H9 (cell line): ENCODE results near the gene NXN. TPM values are rescaled to one million over a fixed set of nuclear protein-coding genes. Genes with fewer than 3 reads are reported as not detected.
"Not testable (repeated sequence)": the region's sequence is repeated elsewhere in the genome, so short reads cannot be mapped to it uniquely, and the experiment has no call there.

Source experiments
- DNase-seq: peaks from one replicate; pipeline ENCODE4 v3.0.0-alpha.2; 2017
- H2AFZ ChIP-seq: one replicate; pipeline ENCODE4 v1.6.1; 2013; ENCODE audit warnings: mild to moderate bottlenecking, low read length, control low read depth, moderate library complexity
- H2AK5ac ChIP-seq: 2 replicates; pipeline ENCODE4 v1.6.1; 2013; ENCODE audit warnings: low read length, control low read depth, mixed read lengths; ENCODE audit not compliant: insufficient read length
- H2BK120ac ChIP-seq: one replicate; pipeline ENCODE4 v1.6.1; 2013; ENCODE audit warnings: low read depth, mild to moderate bottlenecking, low read length, control low read depth, inconsistent platforms; ENCODE audit not compliant: poor library complexity, severe bottlenecking
- H2BK12ac ChIP-seq: 2 replicates; pipeline ENCODE4 v1.6.1; 2013; ENCODE audit warnings: low read length, control low read depth, mixed read lengths, low read depth; ENCODE audit not compliant: insufficient read length
- H2BK15ac ChIP-seq: 2 replicates; pipeline ENCODE4 v1.6.1; 2013; ENCODE audit warnings: low read depth, low read length, control low read depth
- H2BK20ac ChIP-seq: one replicate; pipeline ENCODE4 v1.6.1; 2013; ENCODE audit warnings: low read depth, mild to moderate bottlenecking, low read length, control low read depth, inconsistent platforms; ENCODE audit not compliant: poor library complexity, severe bottlenecking
- H2BK5ac ChIP-seq: 2 replicates; pipeline ENCODE4 v1.6.1; 2013; ENCODE audit warnings: low read length, control low read depth, mixed read lengths; ENCODE audit not compliant: insufficient read length
- H3K14ac ChIP-seq: 2 replicates; pipeline ENCODE4 v1.6.1; 2013; ENCODE audit warnings: low read length, control low read depth; ENCODE audit not compliant: insufficient read depth
- H3K18ac ChIP-seq: 2 replicates; pipeline ENCODE4 v1.6.1; 2013; ENCODE audit warnings: low read depth, mild to moderate bottlenecking, mixed read lengths, low read length, control low read depth; ENCODE audit not compliant: insufficient read length
- H3K23ac ChIP-seq: 2 replicates; pipeline ENCODE4 v1.6.1; 2013; ENCODE audit warnings: low read length, control low read depth, mixed read lengths, low read depth; ENCODE audit not compliant: insufficient read length
- H3K23me2 ChIP-seq: 2 replicates; pipeline ENCODE4 v1.6.1; 2013; ENCODE audit warnings: low read depth, mild to moderate bottlenecking, mixed read lengths, low read length, control low read depth; ENCODE audit not compliant: insufficient read length, poor library complexity, severe bottlenecking
- H3K27ac ChIP-seq: 2 replicates; pipeline ENCODE4 v1.5.1; 2013; ENCODE audit warnings: low read length, control low read depth, mixed read lengths, low read depth; ENCODE audit not compliant: insufficient read length
- H3K27me3 ChIP-seq: 2 replicates; pipeline ENCODE4 v1.6.1; 2013; ENCODE audit warnings: low read length, control low read depth, inconsistent platforms; ENCODE audit not compliant: insufficient read depth
- H3K4ac ChIP-seq: 2 replicates; pipeline ENCODE4 v1.6.1; 2013; ENCODE audit warnings: low read depth, mild to moderate bottlenecking, control low read depth, inconsistent platforms, low read length, moderate library complexity
- H3K4me1 ChIP-seq: 2 replicates; pipeline ENCODE4 v1.6.1; 2013; ENCODE audit warnings: low read length, control low read depth, inconsistent platforms; ENCODE audit not compliant: insufficient read depth
- H3K4me2 ChIP-seq: 2 replicates; pipeline ENCODE4 v1.6.1; 2013; ENCODE audit warnings: low read length, control low read depth, mixed read lengths; ENCODE audit not compliant: insufficient read length, insufficient read depth
- H3K56ac ChIP-seq: 2 replicates; pipeline ENCODE4 v1.6.1; 2013; ENCODE audit warnings: low read depth, mild to moderate bottlenecking, mixed read lengths, low read length, control low read depth; ENCODE audit not compliant: insufficient read length
- H3K79me1 ChIP-seq: 2 replicates; pipeline ENCODE4 v1.6.1; 2013; ENCODE audit warnings: low read depth, mild to moderate bottlenecking, moderate library complexity, low read length, control low read depth, inconsistent platforms; ENCODE audit not compliant: insufficient read depth, poor library complexity, severe bottlenecking
- H3K79me2 ChIP-seq: 2 replicates; pipeline ENCODE4 v1.6.1; 2013; ENCODE audit warnings: low read length, control low read depth, inconsistent platforms; ENCODE audit not compliant: insufficient read depth
- H3K9ac ChIP-seq: 2 replicates; pipeline ENCODE4 v1.6.1; 2013; ENCODE audit warnings: low read length, control low read depth, mixed read lengths; ENCODE audit not compliant: insufficient read length; ENCODE audit errors: extremely low read depth
- H3K9me3 ChIP-seq: one replicate; pipeline ENCODE4 v1.6.1; 2013; ENCODE audit warnings: low read depth, low read length, inconsistent platforms; ENCODE audit not compliant: control insufficient read depth
- H3T11ph ChIP-seq: one replicate; pipeline ENCODE4 v1.6.1; 2013; ENCODE audit warnings: mild to moderate bottlenecking, low read length, control low read depth, inconsistent platforms
- H4K20me1 ChIP-seq: one replicate; pipeline ENCODE4 v1.6.1; 2013; ENCODE audit not compliant: control insufficient read depth, insufficient read length, insufficient read depth
- H4K5ac ChIP-seq: 2 replicates; pipeline ENCODE4 v1.6.1; 2013; ENCODE audit warnings: low read depth, mild to moderate bottlenecking, mixed read lengths, low read length, control low read depth; ENCODE audit not compliant: insufficient read length
- H4K8ac ChIP-seq: replicated peaks from 2 replicates; pipeline ENCODE4 v1.6.1; 2013; ENCODE audit warnings: low read length, control low read depth, mixed read lengths, low read depth; ENCODE audit not compliant: insufficient read length
- H4K91ac ChIP-seq: 2 replicates; pipeline ENCODE4 v1.6.1; 2013; ENCODE audit warnings: low read depth, mild to moderate bottlenecking, moderate library complexity, mixed read lengths, low read length, control low read depth; ENCODE audit not compliant: insufficient read length
- H3K27ac Mint-ChIP-seq, 3 experiments: 2 replicates in 2 of 3; 3 replicates in 1 of 3; pipeline ENCODE4 v1.8.0; 2020 to 2021; ENCODE audit warnings: mixed read lengths in 3 of 3, mild to moderate bottlenecking in 1 of 3, moderate library complexity in 1 of 3
- H3K27me3 Mint-ChIP-seq: 2 replicates; pipeline ENCODE4 v1.8.0; 2021; ENCODE audit warnings: low read depth, mild to moderate bottlenecking, moderate library complexity, mixed read lengths
- H3K36me3 Mint-ChIP-seq, 3 experiments: 2 replicates in 2 of 3; 3 replicates in 1 of 3; pipeline ENCODE4 v1.8.0; 2020 to 2021; ENCODE audit warnings: low read depth in 3 of 3, mixed read lengths in 3 of 3; ENCODE audit not compliant: insufficient read depth in 1 of 3
- H3K4me1 Mint-ChIP-seq, 2 experiments: 2 replicates each; pipeline ENCODE4 v1.8.0; 2020; ENCODE audit warnings: mixed read lengths in 2 of 2
- H3K4me3 Mint-ChIP-seq, 2 experiments: 2 replicates in 1 of 2; 3 replicates in 1 of 2; pipeline ENCODE4 v1.8.0; 2020 to 2021; ENCODE audit warnings: mild to moderate bottlenecking in 2 of 2, mixed read lengths in 2 of 2, moderate library complexity in 1 of 2
- H3K9me3 Mint-ChIP-seq, 2 experiments: 2 replicates in 1 of 2; 3 replicates in 1 of 2; pipeline ENCODE4 v1.8.0; 2020; ENCODE audit warnings: mild to moderate bottlenecking in 2 of 2, mixed read lengths in 2 of 2, moderate library complexity in 1 of 2
- WGBS: extraction: QIAGEN DNeasy Blood & Tissue Kit; methylation state at CpG from one replicate; pipeline ENCODE4 v1.1.7; 2013; ENCODE audit warnings: missing lambda C conversion rate, low lambda C conversion rate, mixed read lengths; ENCODE audit not compliant: insufficient read length; ENCODE audit errors: extremely low coverage; 5-methylcytosine and 5-hydroxymethylcytosine counted together
- total RNA-seq: library from RNA; stranded (reverse); gene quantifications from 2 replicates; pipeline ENCODE4 v1.2.1, GENCODE V29; 2021
- TF ChIP-seq, protein P1 (sequence below): fragments of 200-600 bp; sonication (generic); conservative IDR thresholded peaks from 3 replicates; pipeline ENCODE4 v1.8.0; 2021; ENCODE audit warnings: antibody characterized with exemption, mild to moderate bottlenecking

NXN gene
- total RNA-seq, 1 experiment from 2014 or later, result 93.6 TPM

DNA sequence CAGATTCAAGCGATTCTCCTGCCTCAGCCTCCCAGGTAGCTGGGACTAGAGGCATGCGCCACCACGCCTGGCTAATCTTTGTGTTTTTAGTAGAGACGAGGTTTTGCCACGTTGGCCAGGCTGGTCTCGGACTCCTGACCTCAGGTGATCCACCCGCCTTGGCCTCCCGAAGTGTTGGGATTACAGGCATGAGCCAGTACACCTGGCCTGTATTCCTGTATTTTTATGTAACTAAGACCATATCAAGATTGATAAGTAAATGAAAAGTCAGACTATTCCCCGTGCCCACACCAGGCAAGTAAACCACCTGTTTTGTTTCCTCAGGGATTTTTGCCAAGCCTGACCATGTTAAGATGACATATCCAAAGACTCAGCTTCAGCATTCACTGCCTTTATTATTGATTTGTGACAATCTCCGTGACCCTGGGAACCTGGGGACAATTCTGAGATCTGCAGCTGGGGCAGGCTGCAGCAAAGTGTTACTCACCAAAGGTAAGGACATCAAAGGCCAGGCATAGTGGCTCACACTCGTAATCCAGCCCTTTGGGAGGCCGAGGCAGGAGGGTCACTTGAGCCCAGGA is 191.8 kb downstream of the NXN start:
- no peak overlapping the region for H3K23ac ChIP-seq
- Mint-ChIP-seq H3K9me3 (no peaks in the 10 kb centered on the region), H3K27ac (peak overlapping the region in 1 of 3 experiments; percentile 48; a peak in 1 of 7 replicates), H3K27me3 (no peaks in the 10 kb centered on the region; the same call in 1 of the 2 replicates), H3K36me3 (peaks cover 21 to 63% (median 60%) of the 10 kb centered on the region in 3 experiments; a peak in 6 of 7 replicates), H3K4me3 (no peak overlapping the region), H3K4me1 (peaks cover 6 to 22% of the 10 kb centered on the region in 2 experiments)
- H2BK15ac ChIP-seq, result no peak overlapping the region
- TF ChIP-seq, protein P1, sequence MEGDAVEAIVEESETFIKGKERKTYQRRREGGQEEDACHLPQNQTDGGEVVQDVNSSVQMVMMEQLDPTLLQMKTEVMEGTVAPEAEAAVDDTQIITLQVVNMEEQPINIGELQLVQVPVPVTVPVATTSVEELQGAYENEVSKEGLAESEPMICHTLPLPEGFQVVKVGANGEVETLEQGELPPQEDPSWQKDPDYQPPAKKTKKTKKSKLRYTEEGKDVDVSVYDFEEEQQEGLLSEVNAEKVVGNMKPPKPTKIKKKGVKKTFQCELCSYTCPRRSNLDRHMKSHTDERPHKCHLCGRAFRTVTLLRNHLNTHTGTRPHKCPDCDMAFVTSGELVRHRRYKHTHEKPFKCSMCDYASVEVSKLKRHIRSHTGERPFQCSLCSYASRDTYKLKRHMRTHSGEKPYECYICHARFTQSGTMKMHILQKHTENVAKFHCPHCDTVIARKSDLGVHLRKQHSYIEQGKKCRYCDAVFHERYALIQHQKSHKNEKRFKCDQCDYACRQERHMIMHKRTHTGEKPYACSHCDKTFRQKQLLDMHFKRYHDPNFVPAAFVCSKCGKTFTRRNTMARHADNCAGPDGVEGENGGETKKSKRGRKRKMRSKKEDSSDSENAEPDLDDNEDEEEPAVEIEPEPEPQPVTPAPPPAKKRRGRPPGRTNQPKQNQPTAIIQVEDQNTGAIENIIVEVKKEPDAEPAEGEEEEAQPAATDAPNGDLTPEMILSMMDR, result no peak
- H2AFZ ChIP-seq, result no peak overlapping the region
- no peak overlapping the region for H4K8ac ChIP-seq
- H2BK20ac ChIP-seq, result no peak overlapping the region
- no peaks in the 10 kb centered on the region for H3K27me3 ChIP-seq
- H2BK12ac ChIP-seq, result no peak overlapping the region
- H4K91ac ChIP-seq, result no peak overlapping the region
- no CpG with 5 or more reads among the region's 12 CpGs for WGBS
- H2AK5ac ChIP-seq, result no peak overlapping the region
- H3K23me2 ChIP-seq, result peaks cover 5% of the 10 kb centered on the region
- H2BK5ac ChIP-seq, result no peak overlapping the region
- H3K79me2 ChIP-seq, result peaks cover 8% of the 10 kb centered on the region; the same call in 1 of the 2 replicates
- no peak overlapping the region for H3T11ph ChIP-seq
- H3K79me1 ChIP-seq, result peaks cover 4% of the 10 kb centered on the region
- H3K4me1 ChIP-seq, result no peaks in the 10 kb centered on the region
- no peaks in the 10 kb centered on the region for H3K9me3 ChIP-seq
- no peak overlapping the region for H3K9ac ChIP-seq
- H3K27ac ChIP-seq, result no peak overlapping the region
- no peak overlapping the region for H3K14ac ChIP-seq
- no peak for DNase-seq
- H3K56ac ChIP-seq, result no peak overlapping the region
- no peaks in the 10 kb centered on the region for H4K20me1 ChIP-seq
- H2BK120ac ChIP-seq, result no peak overlapping the region
- no peak overlapping the region for H3K4ac ChIP-seq
- no peak overlapping the region for H4K5ac ChIP-seq
- no peak overlapping the region for H3K18ac ChIP-seq
- H3K4me2 ChIP-seq, result no peak overlapping the region

DNA sequence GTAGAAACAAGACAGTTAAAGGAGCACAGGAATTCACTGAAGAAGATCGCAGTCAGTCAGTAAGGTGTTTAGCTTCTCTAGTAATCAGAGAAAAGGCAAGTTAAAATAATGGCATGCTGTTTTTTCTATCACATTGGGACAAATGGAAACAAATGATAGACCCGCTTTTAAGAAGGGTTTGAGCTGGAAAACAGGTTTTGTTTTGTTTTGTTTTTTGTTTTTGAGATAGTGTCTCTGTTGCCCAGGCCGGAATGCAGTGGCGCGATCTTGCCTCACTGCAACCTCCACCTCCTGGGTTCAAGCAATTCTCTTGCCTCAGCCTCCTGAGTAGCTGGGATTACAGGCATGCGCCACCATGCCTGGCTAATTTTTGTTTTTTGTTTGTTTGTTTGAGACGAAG is 193.7 kb downstream of the NXN start:
- H2BK120ac ChIP-seq, H3K4me1 ChIP-seq, H4K91ac ChIP-seq, H3K27me3 Mint-ChIP-seq, H4K8ac ChIP-seq, H3K4ac ChIP-seq, H2BK5ac ChIP-seq, H3K9ac ChIP-seq, DNase-seq, H3K4me2 ChIP-seq, H2BK15ac ChIP-seq, H2BK12ac ChIP-seq, H3T11ph ChIP-seq, H3K18ac ChIP-seq, H2AK5ac ChIP-seq, H3K27ac ChIP-seq, H2AFZ ChIP-seq, H3K4me3 Mint-ChIP-seq, H4K20me1 ChIP-seq, H3K23ac ChIP-seq, H3K9me3 ChIP-seq, H3K79me1 ChIP-seq, H3K14ac ChIP-seq, H3K56ac ChIP-seq, H4K5ac ChIP-seq, H2BK20ac ChIP-seq, H3K27me3 ChIP-seq, H3K9me3 Mint-ChIP-seq: not testable (repeated sequence)
- Mint-ChIP-seq H3K4me1 (peaks cover 12 to 28% of the 10 kb centered on the region in 2 experiments), H3K36me3 (peaks cover 11 to 46% (median 44%) of the 10 kb centered on the region in 3 experiments; a peak in 6 of 7 replicates), H3K27ac (peak overlapping the region in 1 of 3 experiments; percentile 62; a peak in 1 of 7 replicates)
- peaks cover 13% of the 10 kb centered on the region for H3K23me2 ChIP-seq
- peaks cover 18% of the 10 kb centered on the region; the same call in 1 of the 2 replicates for H3K79me2 ChIP-seq
- no CpG with 5 or more reads among the region's 7 CpGs for WGBS
